Activated CD8-positive, alpha-beta memory T cell treated with anti-CD3 and anti-CD28 coated beads, Interleukin-2, amount 50 U/mL, for 4 hours (primary cell): Measurements from ENCODE around the gene PDXP.

Experiments
- DNase-seq: peaks from one replicate; pipeline ENCODE4 v3.0.0-alpha.2; 2020

PDXP gene

DNA sequence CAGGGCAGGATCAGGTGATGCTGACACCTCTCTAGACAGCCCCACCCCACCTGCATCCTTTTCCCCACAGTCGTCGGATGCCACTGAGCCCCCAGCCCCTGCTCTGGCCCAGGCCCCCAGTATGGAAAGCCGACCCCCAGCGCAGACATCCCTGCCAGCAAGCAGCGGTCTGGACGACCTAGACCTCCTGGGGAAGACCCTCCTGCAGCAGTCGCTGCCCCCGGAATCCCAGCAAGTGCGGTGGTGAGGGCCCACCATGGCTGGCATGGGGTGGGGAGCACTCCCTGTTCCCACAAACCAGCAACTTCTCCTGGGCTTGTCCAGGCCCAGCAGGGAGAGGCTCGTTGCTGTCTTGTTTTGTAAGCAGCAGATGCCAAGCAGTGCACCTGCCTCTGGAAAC, 28.6 kb upstream of the PDXP start:
- no peak for DNase-seq

DNA sequence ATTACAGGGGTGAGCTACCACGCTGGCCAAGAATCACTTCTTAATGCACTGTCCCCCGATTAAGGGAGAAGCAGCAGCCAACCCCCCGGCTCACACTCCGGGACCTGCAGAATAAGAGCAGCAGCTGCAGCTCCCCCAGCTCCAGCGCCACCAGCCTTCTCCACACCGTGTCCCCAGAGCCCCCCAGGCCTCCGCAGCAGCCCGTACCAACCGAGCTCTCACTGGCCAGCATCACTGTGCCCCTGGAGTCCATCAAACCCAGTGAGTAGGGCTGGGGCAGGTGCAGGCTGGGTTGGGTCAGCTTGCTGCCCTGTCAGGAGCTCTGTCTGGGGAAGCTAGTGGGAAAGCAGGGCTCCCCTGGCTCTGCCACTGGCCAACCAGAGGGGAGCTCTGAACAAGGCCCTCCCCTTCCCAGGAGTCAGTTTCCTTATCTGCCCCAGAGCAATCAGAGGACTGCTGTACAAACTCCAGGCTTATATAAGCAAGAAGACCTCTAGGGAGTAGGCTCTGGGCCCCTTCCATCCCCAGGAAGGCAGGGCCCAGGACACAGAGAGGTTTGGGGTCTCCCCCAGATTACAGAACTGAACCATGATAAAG, 27.6 kb upstream of the PDXP start:
- DNase-seq: no peak

DNA sequence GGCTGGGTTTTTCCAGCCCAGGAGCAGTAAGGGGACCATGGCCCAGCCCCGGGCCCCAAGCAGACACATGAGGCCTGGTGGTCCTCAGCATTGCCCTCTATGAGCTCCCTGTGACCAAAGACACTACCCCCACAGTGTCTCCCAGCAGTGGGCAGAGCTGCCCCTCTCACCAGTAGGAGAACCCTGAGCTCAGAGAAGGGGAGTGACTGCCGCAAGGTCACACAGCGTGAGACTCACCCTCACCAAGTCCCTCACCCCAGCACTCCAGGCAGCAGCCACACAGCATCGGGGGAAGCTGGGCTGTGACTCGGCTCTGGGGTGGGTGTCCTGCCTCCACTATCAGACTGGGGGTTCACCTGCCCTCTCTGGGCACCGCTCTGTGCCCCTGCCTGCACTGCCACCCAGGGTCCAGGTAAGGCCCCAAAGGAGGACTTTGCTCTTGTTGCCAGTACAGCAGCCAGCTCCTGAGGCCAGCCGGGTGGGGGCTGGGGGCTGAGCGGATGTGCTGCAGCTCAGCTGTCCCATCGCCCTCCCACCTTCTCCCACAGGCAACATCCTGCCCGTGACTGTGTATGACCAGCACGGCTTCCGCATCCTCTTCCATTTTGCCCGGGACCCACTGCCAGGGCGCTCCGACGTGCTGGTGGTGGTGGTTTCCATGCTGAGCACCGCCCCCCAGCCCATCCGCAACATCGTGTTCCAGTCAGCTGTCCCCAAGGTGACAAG, 26.9 kb upstream of the PDXP start:
- no peak for DNase-seq

DNA sequence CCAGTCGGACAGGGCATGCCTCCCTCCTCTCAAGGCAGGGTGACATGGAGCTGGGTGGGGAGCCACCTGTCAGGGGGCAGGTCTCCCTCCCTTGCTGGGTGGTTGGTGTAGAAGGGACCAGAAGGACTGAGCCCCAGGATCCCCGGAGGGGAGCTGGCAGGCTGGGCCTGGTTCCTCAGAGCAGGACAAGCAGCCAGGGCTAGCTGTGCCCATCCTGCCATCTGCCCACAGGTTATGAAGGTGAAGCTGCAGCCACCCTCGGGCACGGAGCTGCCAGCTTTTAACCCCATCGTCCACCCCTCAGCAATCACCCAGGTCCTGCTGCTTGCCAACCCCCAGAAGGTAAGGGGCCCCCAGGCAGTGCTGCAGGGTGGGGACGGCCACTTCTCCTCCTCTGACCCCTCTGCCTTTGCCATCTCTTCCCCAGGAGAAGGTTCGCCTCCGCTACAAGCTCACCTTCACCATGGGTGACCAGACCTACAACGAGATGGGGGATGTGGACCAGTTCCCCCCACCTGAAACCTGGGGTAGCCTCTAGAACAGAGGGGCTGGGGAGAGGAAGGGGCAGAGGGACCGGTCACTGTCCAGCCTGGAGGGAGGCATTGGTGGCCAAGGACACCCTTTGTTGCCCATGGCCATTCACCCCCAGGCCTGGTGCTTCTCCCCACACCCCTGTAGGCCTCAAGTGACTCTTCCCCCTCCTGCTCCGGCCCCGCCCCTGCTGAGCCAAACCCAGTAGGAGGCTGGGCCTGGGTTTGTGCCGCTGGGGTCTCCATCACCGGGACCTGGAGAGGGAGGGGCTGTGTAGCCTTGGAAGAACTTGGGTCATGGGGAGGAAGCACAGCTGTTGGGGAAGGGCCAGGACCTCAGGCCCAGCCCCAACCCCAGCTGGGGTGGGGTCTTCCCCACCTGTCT, 26.1 kb upstream of the PDXP start:
- DNase-seq: no peak

DNA sequence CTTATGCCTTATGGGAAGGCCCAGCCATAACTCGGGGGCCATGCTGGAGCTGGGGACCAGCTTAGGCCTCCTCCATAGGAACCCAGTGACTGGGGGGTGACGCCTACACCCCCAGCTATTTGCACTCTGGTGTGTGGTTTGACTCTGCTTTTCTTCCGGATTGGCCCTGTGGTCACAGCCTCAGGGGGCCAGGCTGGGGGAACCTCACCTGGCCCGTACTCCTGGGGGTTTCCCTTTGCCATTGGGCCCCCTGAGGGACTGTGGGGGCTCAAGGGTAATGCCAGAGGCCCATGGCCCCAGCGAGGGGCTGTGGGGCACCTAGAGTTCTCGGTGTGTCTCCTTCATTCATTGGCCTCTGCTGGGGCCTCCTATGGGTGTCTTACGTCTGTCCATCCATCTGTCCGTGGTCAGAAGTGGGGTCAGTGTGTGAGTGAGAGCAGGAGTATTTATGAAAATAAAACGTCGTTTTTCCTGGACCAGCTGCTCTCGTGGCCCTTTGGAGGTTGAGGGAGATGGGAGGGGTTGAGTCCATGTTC, 25.4 kb upstream of the PDXP start:
- DNase-seq: no peak

DNA sequence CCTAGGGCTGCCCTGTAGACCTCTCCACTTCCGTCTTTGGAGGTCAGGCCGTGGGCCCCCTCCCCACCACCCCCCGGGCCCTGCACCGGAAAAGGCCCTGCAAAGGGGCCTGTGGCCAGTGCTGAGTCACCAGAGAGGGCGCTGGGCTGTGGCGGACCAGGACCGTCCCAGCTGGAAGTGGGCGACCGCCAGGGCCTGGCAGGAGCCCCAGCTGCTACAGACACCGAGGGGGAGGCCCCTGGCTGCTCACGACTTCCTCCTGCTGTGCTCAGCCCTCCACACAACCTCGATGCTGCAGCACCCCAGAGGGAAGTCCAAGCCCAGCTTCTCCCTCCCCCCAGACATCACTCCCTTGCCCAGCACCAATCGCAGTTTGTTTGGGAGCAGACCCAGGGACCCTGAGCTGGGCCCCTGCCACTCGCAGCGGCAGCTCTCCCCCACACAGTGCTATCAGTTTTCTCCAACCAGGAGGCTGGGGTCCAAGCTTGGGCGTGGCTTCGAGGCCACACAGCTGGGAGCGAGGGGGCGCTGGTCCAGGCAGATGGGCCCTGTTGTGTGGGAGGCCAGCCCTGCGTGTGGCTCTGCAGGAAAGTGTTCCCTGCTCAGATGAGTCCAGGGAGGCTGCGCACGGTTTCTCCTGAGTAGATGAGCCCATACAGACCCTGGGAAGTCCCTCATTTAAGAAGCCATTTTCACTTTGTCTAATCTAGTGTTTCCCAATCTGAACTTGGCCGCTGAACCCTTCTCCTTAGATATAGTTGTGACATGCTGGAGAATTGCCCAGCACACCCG, 24.7 kb upstream of the PDXP start:
- DNase-seq: peak; percentile 48

DNA sequence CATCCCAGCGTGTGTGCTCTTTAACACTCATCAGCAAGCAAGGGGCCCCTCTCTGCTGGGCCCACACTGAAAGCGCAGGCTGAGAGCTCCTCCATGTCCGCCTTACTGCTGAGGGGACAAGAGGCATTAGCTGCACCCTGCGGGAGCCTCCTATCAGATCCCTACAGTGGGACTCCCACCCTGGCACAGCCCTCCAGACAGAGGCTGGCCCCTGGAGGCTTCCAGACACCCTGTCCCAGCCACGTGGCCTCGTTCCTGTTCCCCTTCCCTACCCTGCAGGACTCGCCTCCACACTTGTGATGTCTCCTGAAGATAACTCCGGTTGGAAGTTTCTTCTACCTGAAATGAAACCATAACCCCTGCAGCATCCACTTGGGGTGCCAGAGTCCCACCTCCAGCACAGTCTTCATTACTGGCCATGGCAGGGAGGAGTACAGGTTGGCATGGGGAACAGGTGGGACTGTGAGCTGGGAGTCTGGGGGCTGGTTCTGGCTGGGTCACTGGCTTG, 24.1 kb upstream of the PDXP start:
- DNase-seq: no peak

DNA sequence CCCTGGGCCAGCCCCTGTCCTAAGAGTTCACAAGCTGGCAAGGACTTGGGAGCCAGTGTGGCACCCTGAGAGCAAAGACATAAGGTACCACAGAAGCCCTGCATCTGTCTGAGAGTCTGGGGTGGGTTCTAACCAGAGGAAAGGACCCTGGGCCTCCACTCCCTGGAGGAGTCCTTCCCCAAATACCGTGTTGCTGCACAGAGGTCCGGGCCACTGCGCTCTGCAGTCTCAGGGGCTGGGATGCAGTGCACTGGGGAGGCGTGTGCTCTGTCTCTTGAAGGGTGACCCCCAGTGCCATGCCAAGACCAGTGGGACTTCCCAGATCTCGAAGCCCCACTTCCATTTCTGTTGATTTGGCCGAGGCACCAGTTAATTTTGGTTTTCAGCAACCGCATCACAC, 23.4 kb upstream of the PDXP start:
- no peak for DNase-seq

DNA sequence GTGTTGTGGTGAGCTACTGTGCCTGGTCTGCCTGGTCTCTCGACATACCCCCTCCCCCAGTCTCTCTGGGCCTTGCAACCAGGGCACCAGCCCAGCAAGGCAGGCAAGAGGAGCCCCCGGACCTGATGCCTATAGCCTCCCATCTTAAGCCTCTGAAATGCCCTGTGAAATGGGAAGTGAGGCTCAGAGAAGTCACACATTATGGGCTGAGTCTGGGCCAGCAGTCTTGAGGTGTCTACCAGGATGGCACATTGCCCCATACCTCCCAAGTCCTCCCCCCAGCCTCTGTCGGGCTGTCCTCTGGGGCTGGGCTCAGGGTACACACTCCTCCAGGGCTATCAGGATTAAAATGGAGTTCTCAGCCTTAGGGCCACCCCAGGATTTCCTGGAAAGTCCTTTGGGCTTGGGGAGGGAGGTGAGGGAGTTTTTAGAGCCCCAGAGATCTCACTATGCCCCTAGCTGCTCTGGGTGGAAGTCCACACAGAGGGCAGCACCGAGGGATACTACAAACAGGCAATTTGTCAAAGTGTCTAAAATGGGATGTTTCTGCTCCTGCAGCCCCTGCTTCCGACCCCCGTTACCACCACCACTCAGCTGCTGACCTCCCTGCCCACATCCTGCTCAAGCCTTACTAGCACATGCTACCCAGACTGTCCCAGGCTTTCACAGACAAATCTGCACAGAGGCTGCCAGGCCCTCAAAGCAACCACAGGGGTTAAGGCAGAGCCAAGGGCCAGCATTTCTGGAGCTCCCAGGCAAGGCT, 22.2 kb upstream of the PDXP start:
- no peak for DNase-seq

DNA sequence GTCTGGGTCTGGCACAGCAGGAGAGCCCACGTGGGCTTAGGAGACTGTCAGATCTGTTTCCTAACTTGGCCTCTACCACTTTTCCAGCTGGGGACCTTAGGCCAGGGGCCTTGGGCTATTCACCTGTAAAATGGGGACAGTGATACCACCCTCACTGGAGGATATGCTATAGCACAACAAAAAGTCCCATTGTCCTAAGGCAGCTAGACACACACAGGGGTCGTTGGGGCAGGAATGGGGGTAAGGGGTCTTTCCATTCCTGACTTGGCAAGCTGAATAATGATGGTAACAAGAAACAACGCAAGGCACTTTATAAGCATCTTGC, 21.6 kb upstream of the PDXP start:
- DNase-seq: no peak

DNA sequence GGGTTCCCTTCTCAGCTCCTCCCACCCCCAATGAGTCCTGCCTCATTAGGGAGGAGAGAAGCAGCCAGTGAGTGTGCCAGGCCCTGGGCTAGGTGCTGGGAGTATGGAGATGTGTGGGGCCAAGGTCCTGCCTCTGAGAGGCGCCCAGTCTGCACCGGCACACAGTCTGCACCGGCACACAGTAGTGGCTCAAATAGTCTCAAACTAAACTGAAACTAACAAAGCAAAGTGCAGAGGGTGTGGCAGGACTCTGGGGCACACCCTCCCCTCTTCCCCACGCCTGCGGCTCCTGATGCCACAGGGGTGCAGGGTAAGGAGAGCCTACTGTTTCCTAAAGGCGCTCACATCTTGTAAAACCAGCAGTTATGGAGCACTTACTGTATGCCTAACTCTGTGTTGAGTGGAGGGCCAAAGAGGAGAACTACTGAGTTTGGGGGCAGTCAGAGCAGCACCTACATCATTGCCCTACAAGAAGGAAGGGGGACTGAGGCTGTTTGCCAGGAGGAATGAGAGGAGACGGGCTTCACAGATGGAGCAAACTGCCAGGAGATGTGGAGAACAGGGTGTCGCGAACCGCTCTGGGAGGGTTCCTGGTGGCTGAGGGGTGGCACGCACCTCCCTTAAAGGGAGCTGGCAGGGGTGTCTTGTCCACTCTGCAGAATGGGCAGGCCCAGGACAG, 20.0 kb upstream of the PDXP start:
- DNase-seq: peak; percentile 23

DNA sequence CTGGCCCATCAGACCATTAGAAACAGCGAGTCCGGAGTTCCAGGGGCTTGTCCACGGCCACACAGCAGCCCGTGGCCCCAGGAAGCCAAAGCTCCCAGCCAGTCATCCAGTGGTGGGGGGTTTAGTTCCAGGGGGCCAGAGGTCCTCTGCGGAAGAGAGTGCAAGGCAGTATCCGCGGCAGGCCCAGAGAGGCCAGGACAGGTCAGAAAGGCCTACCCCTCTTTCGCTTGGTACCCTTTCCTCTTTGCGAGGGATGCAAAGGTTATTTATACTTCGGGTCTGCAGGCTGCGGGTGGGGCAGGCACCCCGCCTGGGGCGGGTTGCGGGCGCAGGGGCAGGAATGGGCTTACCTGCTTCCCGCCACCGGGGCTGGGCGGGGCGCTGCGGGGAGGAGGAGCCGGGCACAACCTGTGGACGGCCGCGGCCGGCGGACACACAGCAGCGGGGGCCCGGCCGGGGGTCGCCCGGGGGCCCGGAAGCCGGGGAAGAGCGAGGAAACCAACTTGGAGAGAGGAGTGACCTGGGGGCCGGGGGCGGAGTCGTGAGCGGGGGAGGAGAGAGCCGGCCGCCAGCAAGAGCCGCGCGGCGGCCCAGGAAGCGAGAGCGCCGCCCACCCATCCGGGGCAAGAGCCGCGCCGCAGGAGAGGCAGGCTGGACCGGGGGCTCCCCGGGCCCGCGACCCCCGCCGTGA, 19.3 kb upstream of the PDXP start, which contains the start of gene SH3BP1:
TSS of gene SH3BP1 (plus strand) at position 600 of the 691 bp plus-strand sequence. CDS start 119 bp downstream, outside the sequence.
- DNase-seq: peak; percentile 55

DNA sequence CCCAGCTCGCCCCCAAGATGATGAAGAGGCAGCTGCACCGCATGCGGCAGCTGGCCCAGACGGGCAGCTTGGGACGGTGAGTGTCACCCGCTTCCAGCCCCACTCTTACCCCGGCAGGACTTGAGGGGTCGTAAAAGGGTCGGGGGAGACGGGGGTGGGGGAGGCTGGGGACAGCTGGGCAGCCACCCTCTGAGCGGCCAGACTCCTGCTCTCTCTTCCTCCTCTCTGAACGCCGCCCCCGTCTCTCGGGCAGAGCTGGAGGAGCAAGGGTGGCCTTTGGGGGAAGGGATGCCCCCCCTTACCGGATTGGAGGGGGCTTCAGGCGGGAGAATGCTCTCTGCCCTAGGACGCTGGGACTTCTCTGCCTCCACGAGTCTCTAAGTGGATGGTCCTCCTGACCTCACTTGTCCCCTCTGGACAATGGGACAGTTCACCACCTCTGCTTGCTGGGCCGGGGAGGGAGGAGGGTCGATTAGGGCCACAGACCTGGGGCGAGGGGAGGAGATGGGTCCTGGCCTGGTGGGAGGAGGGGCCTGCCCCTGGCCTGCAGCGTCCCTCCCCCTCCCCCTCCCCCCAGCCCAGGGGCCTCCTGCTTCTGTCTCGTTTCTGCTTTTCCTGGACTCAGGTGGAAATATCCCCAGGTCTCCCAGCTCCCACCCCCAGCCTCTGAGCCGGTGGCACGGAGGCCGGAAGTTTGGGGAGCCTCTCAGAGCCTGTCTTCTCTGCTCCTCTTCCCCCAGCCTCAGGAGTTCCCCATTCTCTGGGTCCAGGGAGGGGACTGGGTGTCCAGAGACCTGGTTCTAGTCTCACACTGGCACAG, 18.5 kb upstream of the PDXP start:
- DNase-seq: no peak

DNA sequence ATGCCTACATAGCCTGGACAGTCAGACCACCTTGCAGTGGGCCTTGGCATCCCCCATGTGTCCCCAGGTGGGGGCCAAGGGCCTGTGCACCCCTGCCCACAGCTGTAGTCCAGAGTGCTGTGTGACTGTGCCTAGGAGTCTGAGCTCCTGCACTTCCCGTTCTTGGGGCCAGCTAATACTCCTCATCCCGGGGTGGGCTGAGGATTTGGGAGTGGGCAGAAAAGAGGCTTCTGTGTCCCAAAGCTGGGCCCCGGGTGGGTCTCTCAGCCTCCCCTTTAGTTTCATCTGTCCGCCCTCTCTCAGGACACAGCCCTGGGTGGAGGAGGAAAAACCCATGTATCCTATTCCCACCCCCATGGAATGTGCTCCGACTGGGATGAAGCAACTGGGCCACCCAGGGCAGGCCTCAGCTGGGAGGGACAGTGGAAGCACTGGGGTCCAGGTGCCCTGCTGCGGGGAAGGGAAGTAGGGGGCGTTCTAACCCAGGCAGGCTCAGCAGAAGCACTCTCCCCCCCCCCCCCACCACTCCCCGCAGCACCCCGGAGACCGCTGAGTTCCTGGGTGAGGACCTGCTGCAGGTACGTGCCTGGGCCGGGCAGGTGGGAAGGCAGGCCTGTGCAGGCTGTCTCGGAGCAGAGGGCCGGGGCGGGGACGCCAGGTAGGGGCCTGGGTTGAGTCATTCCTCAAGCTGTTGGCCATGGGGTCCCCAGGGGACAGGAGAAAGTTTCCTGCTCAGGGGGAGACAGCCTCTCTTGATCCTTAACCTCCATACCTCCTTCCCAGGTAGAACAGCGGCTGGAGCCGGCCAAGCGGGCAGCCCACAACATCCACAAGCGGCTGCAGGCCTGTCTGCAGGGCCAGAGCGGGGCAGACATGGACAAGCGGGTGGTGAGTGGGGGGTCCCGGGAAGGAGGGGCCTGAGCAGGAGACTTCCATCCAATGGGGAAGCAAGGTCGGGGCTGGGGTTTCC, 17.6 kb upstream of the PDXP start:
- DNase-seq: no peak

DNA sequence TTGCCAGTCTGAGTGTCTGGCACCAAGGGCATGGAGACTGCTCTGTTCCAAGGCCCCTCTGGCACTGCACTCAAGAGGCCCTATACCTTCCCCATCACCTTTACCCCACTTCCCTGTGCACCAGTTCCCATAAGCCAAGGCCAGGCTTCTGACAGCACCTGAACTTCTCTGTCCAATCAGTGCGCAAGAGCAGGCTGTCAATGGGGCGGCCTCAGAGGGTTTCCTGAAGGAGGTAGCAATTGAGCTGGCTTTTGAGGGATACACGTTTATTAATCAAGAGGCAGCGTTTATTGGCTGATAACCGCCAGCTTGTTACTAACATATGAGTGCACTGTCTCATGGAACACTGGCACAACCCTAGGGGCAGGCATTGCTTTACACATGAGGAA, 17.0 kb upstream of the PDXP start:
- no peak for DNase-seq

DNA sequence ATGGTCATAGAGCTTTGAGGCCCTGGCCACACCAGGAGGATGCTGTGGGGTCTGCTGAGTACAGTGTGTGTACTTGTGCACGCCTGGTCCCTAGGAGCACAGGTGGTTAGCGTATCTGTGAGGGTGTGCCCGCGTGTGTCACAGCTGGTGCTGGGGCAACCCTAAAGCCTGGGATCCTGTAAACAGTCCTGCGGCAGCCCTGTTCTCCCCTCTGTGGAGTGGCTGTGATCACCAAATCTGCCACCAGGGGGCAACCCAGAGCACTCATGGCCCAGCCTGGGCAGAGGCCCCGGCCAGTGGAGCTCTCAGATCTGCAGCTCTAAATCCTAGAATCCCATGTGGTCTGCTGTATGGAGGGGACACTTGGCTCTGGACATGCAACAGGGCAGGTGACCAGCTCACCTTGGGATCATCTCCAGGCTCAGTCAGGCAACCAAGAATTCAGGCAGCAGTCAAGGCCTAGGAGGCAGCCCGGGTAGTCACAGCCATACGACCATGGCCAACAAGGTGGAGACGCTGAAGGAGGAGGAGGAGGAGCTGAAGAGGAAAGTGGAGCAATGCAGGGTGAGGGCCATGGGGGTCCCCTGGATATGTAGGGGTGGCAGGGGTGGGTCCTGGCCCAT, 15.2 kb upstream of the PDXP start:
- DNase-seq: peak; percentile 90

DNA sequence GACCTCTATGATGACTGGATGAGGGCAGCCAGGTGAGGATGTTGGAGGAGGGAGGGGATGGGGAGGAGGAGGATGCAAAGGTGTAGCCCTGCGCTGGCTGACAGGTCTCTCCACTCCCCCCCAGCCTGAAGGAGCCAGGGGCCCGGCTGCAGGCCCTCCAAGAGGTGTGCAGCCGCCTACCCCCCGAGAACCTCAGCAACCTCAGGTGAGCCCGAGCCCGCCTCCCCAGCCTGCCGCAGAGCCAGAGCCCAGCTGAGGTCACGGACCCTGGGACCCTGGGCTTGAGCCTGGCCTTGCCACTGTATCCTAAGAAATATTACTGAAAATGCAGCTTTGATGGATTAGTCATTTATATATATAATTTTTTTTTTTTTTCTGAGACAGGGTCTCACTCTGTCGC, 11.2 kb upstream of the PDXP start:
- DNase-seq: no peak

DNA sequence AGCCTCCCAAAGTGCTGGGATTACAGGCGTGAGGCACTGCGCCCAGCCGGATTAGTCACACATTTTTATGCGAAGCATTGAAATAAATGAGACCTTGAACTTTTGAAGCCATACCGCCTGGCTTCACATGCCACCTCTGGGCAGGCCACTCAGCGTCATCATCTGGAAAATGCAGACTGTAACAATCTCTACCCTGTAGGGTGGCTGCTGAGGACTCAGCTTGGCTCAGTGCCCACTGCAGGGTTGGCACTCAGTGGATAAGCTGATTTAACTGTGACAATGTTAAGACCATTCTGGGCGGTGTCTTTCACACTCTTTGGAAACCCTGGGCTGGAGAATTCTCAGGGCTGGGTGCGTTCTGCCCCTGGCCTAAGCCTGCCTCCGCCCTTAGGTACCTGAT, 10.6 kb upstream of the PDXP start:
- DNase-seq: no peak
